NCI-H524 treated with DMSO at 0.1 percent for 48 hours (cell line): ENCODE data around the gene IL12B.
"Not testable (repeated sequence)": the region's sequence is repeated elsewhere in the genome, so short reads cannot be mapped to it uniquely, and the experiment has no call there.

ENCODE experiments used
- DNase-seq: peaks from one replicate; lab custom pipeline; 2025; lab: John Stamatoyannopoulos, UW

Gene IL12B

DNA sequence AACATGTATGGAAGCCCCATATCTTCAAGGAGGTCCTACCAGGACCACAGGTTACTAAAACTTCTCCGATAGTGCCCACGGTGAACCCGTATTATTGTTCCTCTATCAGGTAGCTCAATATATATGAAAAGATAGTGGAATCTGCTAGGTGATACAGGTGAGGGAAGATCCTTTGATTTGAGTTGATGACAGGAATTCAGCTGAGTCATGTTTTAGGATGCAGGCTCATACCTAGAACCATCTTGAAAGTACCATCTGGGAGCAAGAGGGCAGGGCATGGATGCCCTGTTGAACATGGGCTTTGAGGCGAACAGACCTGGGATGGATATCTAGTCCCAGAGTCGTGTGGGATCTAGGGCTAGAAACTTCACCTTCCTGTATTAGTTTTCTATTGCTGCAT, 35.4 kb downstream of the IL12B start:
- no peak for DNase-seq

DNA sequence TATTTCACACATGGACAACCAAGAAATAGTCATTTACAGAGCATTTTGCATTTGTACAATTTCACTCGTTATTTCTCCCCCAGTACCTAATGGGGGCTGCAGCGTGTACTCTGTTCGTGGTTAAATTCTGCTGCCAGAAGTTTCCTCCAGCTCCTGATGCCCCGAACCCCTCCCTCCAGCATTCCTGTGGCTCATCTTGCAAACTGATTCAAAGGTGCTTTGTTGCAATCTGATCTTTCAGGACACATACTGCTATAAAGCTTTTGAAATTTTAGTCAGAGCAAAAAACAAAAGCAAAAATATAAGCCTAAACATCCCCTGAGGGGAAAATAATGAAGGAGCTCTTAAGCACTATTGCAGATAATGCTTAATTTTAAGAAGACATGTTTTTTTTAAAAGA, 39.5 kb downstream of the IL12B start:
- no peak for DNase-seq

DNA sequence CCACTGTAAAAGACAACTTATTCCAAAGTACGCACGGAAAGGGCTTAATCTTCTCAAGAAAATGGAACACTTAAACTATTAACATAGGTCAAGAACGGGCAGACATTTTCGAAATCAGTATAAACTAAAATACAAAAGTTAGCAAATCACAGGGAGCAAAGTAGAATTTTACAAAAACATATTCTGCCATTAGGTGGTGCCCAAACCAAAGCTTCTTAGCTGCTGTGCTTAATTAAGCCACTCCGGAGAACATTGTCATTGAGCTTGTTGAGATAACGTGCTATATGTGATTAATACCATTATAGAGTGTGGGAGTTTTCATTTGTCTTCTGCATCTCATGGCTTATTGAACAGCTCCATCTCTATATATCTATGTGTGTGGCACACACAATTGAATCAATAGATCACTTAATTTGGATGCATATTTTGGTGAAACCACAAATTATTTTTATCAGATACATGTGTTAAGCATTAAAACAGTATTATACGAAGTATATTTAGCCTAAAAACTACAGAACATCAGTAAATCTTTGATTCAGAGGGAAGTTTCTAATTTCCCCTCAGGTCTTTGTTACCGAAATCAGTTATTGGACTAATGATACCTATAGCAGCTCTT, 43.8 kb downstream of the IL12B start:
- peak; percentile 23 for DNase-seq

DNA sequence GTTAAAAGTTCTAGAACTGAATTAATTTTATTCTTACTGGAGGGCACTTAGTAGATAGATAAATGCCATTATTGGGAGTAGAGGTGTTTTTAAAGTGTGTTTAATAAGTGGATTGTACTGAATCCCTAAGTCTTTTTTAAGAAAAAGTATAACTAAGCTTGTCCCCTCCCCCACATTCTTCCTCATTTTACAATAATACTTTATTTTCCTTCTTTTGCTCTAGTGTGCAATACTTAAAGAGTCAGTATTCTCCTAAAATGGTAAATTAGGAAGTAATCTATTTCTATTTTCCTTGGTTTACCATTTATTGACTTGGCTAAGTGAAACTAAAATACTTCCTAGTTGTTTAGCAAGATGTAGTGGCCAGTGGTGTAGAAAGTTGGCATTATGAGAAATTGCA, 55.6 kb downstream of the IL12B start:
- no peak for DNase-seq

DNA sequence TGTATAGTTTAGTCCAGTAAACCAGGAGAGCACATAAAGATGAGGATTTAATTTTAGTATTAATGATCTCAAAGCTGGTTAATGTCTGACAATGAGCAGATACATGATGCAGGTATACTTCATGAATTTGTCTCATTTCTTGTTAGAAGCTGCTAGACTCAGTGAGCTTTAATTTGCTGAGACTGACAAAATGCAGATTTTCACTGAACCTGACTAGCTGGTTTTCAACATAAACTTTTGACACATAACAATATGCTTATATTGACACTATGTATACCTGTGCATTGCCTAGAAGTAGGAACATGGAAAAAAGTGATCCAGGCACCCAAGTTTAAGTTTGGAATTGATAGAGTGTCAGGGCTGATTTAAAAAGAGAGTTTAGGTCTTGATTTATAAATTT, 56.4 kb downstream of the IL12B start:
- DNase-seq: no peak

DNA sequence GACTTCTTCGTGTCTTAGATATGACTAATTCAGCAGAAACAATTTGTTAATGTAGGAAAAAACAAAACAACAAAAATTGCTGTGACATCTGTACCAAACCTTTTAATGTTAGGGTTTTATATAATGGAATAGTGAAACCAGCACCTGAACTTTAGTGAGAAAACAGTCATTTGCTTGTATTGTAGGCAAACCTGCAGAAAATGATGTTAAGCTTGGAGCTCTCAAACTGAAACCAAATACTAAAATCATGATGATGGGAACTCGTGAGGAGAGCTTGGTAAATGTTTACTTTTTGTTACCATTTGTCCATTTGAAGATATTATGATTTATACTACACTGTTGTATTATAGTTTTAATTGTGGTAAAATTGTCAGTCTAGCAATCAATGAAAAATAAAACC, 60.6 kb downstream of the IL12B start:
- no peak for DNase-seq

DNA sequence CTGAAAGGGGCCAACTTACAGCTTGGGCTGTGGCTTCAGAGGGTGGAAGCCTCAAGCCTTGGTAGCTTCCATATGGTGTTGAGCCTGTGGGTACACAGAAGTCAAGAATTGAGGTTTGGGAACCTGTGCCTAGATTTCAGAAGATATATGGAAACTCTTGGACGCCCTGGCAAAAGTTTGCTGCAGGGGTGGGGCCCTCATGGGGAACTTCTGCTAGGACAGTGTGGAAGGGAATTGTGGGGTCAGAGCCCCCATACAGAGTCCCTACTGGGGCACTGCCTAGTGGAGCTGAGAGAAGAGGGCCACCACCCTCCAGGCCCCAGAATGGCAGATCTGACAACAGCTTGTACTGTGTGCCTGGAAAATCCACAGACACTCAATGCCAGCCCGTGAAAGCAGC, 63.5 kb downstream of the IL12B start:
- DNase-seq: not testable (repeated sequence)
